ENCODE results near the gene ZEB2.

ZEB2 gene

GRCh38 chr2:144409241-144409640 lies 110.7 kb downstream of the ZEB2 start:
- TF ChIP-seq CTCF (IDR thresholded peaks at IDR 0.05; ENCODE audit: low read depth, low read length): no peak

GRCh38 chr2:144407262-144407661 lies 112.7 kb downstream of the ZEB2 start:
- TF ChIP-seq CTCF (IDR thresholded peaks at IDR 0.05; ENCODE audit: low read depth, low read length): no peak
- H3K4me3 ChIP-seq (ENCODE audit: low read depth, low read length): no peak overlapping the region

More at GRCh38 chr2:144409241-144409640, 110.7 kb downstream of the ZEB2 start:
- no peak overlapping the region for H3K4me3 ChIP-seq (ENCODE audit: low read depth, low read length)

GRCh38 chr2:144405982-144406788 lies 113.7 kb downstream of the ZEB2 start:
- H3K4me3 ChIP-seq (ENCODE audit: low read depth, low read length): no peak overlapping the region
- TF ChIP-seq CTCF (IDR thresholded peaks at IDR 0.05; ENCODE audit: low read depth, low read length): no peak

- TF ChIP-seq CTCF (IDR thresholded peaks at IDR 0.05; ENCODE audit: low read depth, low read length): no peak
- H3K4me3 ChIP-seq (ENCODE audit: low read depth, low read length): no peak overlapping the region
These were observed 114.6 kb downstream of the ZEB2 start for GRCh38 chr2:144405321-144405720.

- no peak overlapping the region for H3K4me3 ChIP-seq (ENCODE audit: low read depth, low read length)
- no peak for TF ChIP-seq CTCF (IDR thresholded peaks at IDR 0.05; ENCODE audit: low read depth, low read length)
These were observed 115.2 kb downstream of the ZEB2 start for GRCh38 chr2:144404586-144405314.

- no peak for TF ChIP-seq CTCF (IDR thresholded peaks at IDR 0.05; ENCODE audit: low read depth, low read length)
- H3K4me3 ChIP-seq (ENCODE audit: low read depth, low read length): no peak overlapping the region
These were observed 116.0 kb downstream of the ZEB2 start for GRCh38 chr2:144403933-144404332.

- no peak overlapping the region for H3K4me3 ChIP-seq (ENCODE audit: low read depth, low read length)
- no peak for TF ChIP-seq CTCF (IDR thresholded peaks at IDR 0.05; ENCODE audit: low read depth, low read length)
These were observed 117.7 kb downstream of the ZEB2 start for GRCh38 chr2:144402251-144402650.

Measured in WI38 (cell line).